K562 (cell line): ENCODE results near the gene SERPINE1. TPM values are rescaled to one million over a fixed set of nuclear protein-coding genes. Genes with fewer than 3 reads are reported as not detected.
A peak's percentile ranks its signal among the peaks of the same experiment; 100 is the strongest.

Source experiments
- CBFA2T3 ChIP-seq: fragments of 450-650 bp; IDR thresholded peaks from 2 replicates; pipeline ENCODE4 v1.6.1; 2017
- E4F1 ChIP-seq: fragments of 250-450 bp; sonication (Bioruptor Pico); IDR thresholded peaks from 2 replicates; pipeline ENCODE4 v1.5.0; 2021; ENCODE audit warnings: mild to moderate bottlenecking, borderline replicate concordance
- HNRNPH1 ChIP-seq: fragments of 200-400 bp; formaldehyde crosslinking; optimal IDR thresholded peaks from 2 replicates; pipeline ENCODE3; 2017; ENCODE audit warnings: low read depth, mild to moderate bottlenecking, low read length, moderate library complexity
- KLF10 ChIP-seq: fragments of 250-450 bp; sonication (Bioruptor Pico); IDR thresholded peaks from 2 replicates; pipeline ENCODE4 v1.6.1; 2021; ENCODE audit warnings: matching md5 sums
- PBX2 ChIP-seq, 2 experiments: IDR thresholded peaks in 1 of 2; conservative IDR thresholded peaks in 1 of 2; 2 replicates each; pipeline ENCODE4 v1.6.1; 2016; ENCODE audit warnings: low read depth in 2 of 2, mild to moderate bottlenecking in 1 of 2, missing compliant biosample characterization in 1 of 2, missing genetic modification characterization in 1 of 2, moderate library complexity in 1 of 2
- PHF21A ChIP-seq: fragments of 450-650 bp; IDR thresholded peaks from 2 replicates; pipeline ENCODE4 v1.6.1; 2017; ENCODE audit warnings: low read depth, borderline replicate concordance
- RBM39 ChIP-seq: fragments of 200-400 bp; formaldehyde crosslinking; optimal IDR thresholded peaks from 2 replicates; pipeline ENCODE3; 2018; ENCODE audit warnings: low read depth, low read length
- REST ChIP-seq, 2 experiments: fragments of 450-650 bp; formaldehyde crosslinking in 1 of 2; IDR thresholded peaks; 2 replicates each; pipeline versions ENCODE4 v1.4.0 to v1.6.1; 2014 to 2020; ENCODE audit warnings: mild to moderate bottlenecking in 2 of 2, borderline replicate concordance in 1 of 2, low read depth in 1 of 2
- SRSF3 ChIP-seq: fragments of 200-400 bp; formaldehyde crosslinking; IDR thresholded peaks from 2 replicates; pipeline ENCODE4 v1.6.1; 2016; ENCODE audit warnings: mild to moderate bottlenecking, low read length, moderate library complexity; ENCODE audit not compliant: insufficient read depth
- TBL1XR1 ChIP-seq, 2 experiments: IDR thresholded peaks; 2 replicates each; pipeline ENCODE4 v1.6.1; 2012; ENCODE audit warnings: improper control_type of control experiment in 2 of 2, low read length in 2 of 2, mild to moderate bottlenecking in 1 of 2
- TRIM24 ChIP-seq, 2 experiments: fragments of 450-650 bp; IDR thresholded peaks; 2 replicates each; pipeline ENCODE4 v1.6.1; 2016
- ZNF324 ChIP-seq: fragments of 250-450 bp; sonication (Bioruptor Pico); IDR thresholded peaks from 2 replicates; pipeline ENCODE4 v1.4.0; 2020; ENCODE audit warnings: mild to moderate bottlenecking
- ZNF347 ChIP-seq: fragments of 450-650 bp; formaldehyde crosslinking; IDR thresholded peaks from 2 replicates; pipeline ENCODE4 v1.4.0; 2020; ENCODE audit warnings: low read depth, mild to moderate bottlenecking, moderate library complexity
- polyA plus RNA-seq, 8 experiments: library from polyadenylated mRNA; depleted of rRNA in 4 of 8; stranded (reverse) in 5 of 8; unstranded in 3 of 8; fragments of >200 nt; fragmentation: Nextera tagmentation in 2 of 8; fragmentation: Illumina TruSeq in 1 of 8; extraction: Ambion mirVana in 2 of 8; extraction: Trizol in 1 of 8; gene quantifications; 2 replicates each; pipeline versions ENCODE4 v1.2.1 to v1.2.3, GENCODE V29; 2011 to 2014; ENCODE audit warnings: inconsistent platforms in 1 of 8, missing spikeins in 1 of 8
- total RNA-seq, 7 experiments: library from RNA; depleted of rRNA in 6 of 7; stranded (reverse); fragments of >200 nt in 6 of 7; fragmentation: Illumina TruSeq in 2 of 7; extraction: Trizol in 2 of 7; gene quantifications; 2 replicates each; pipeline versions ENCODE4 v1.2.1 to v1.2.3, GENCODE V29; 2011 to 2021; ENCODE audit warnings: low replicate concordance in 1 of 7

The SERPINE1 gene
- total and polyA plus RNA-seq, 9 of the 15 experiments (the other 6 are each of a cell fraction or from before 2014, with no cell fraction given): 0.22 to 4.8 (median 0.91) TPM

GRCh38 chr7:101121991-101122932 is 4.6 kb upstream of the SERPINE1 start (continued):
- TF ChIP-seq PBX2 (CRISPR knock-in tag; IDR thresholded peaks at IDR 0.05; ENCODE audit: low read depth): no peak
- TF ChIP-seq PBX2 (tag; conservative IDR thresholded peaks at IDR 0.05; ENCODE audit: low read depth): no peak
- TF ChIP-seq RBM39: no peak
- TF ChIP-seq ZNF324 (CRISPR knock-in tag): no peak
- peak; percentile 55 for TF ChIP-seq CBFA2T3
- TF ChIP-seq HNRNPH1: no peak
- TF ChIP-seq KLF10 (CRISPR knock-in tag): no peak
- TF ChIP-seq TBL1XR1 (IDR thresholded peaks at IDR 0.05; ENCODE audit: low read length in 2 of 2): no peak
- TF ChIP-seq SRSF3: no peak
- no peak for TF ChIP-seq PHF21A
- TF ChIP-seq ZNF347 (CRISPR knock-in tag): no peak
- no peak for TF ChIP-seq E4F1 (CRISPR knock-in tag)
- peak in 1 of 2 experiments; percentile 36; a peak in 1 of 4 replicates for TF ChIP-seq TRIM24 (IDR thresholded peaks at IDR 0.05)
- TF ChIP-seq REST (IDR thresholded peaks at IDR 0.05; ENCODE audit: borderline replicate concordance): no peak; the same call in 1 of the 2 replicates
- TF ChIP-seq REST (CRISPR knock-in tag; IDR thresholded peaks at IDR 0.05; ENCODE audit: low read depth): no peak
